GM06990 (cell line): ENCODE data around the gene ZNF771.
"Not testable (repeated sequence)": the region's sequence is repeated elsewhere in the genome, so short reads cannot be mapped to it uniquely, and the experiment has no call there.

ENCODE experiments used
- DNase-seq: peaks from one replicate; pipeline ENCODE4 v3.0.0-alpha.2; 2011; ENCODE audit not compliant: insufficient read length; ENCODE audit errors: extremely low read depth
- H3K27me3 ChIP-seq: replicated peaks from 2 replicates; pipeline ENCODE4 v1.6.0; 2011; ENCODE audit warnings: low read length; ENCODE audit not compliant: control insufficient read depth, insufficient read depth
- H3K36me3 ChIP-seq: 2 replicates; pipeline ENCODE4 v1.5.1; 2011; ENCODE audit warnings: low read length; ENCODE audit not compliant: control insufficient read depth, insufficient read depth
- H3K4me3 ChIP-seq: replicated peaks from 2 replicates; pipeline ENCODE4 v1.5.1; 2011; ENCODE audit warnings: low read depth, mild to moderate bottlenecking, control low read depth, low read length
- TF ChIP-seq, protein P1 (sequence below): IDR thresholded peaks from 2 replicates; pipeline ENCODE4 v1.5.1; 2011; ENCODE audit warnings: low read length, control low read depth, mild to moderate bottlenecking, inconsistent platforms; ENCODE audit not compliant: insufficient read depth, poor library complexity, severe bottlenecking

ZNF771 gene

GRCh38 chr16:30447512-30448226 lies 40.3 kb downstream of the ZNF771 start:
- Histone ChIP-seq H3K36me3 (peaks cover 1% of the 10 kb centered on the region; the same call in 1 of the 2 replicates), H3K4me3 (no peak overlapping the region), H3K27me3 (no peaks in the 10 kb centered on the region)
- no peak for DNase-seq
- TF ChIP-seq, protein P1, sequence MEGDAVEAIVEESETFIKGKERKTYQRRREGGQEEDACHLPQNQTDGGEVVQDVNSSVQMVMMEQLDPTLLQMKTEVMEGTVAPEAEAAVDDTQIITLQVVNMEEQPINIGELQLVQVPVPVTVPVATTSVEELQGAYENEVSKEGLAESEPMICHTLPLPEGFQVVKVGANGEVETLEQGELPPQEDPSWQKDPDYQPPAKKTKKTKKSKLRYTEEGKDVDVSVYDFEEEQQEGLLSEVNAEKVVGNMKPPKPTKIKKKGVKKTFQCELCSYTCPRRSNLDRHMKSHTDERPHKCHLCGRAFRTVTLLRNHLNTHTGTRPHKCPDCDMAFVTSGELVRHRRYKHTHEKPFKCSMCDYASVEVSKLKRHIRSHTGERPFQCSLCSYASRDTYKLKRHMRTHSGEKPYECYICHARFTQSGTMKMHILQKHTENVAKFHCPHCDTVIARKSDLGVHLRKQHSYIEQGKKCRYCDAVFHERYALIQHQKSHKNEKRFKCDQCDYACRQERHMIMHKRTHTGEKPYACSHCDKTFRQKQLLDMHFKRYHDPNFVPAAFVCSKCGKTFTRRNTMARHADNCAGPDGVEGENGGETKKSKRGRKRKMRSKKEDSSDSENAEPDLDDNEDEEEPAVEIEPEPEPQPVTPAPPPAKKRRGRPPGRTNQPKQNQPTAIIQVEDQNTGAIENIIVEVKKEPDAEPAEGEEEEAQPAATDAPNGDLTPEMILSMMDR: no peak

DNA sequence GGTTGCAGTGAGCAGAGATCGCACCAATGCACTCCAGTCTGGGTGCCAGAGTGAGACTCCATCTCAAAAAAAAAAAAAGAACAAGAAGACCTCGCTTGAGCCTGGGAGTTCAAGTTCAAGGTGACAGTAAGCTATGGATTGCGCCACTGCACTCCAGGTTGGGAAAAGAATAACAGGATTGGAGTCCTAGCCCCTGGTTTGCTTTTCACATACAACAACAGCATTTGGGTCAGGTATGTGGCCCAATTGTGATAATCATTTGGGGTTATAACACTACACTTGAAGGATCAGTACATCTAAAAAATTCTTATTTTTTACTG lies 41.7 kb downstream of the ZNF771 start:
- Histone ChIP-seq H3K36me3 (no peaks in the 10 kb centered on the region), H3K27me3 (no peaks in the 10 kb centered on the region), H3K4me3 (no peak overlapping the region)
- no peak for DNase-seq
- TF ChIP-seq, protein P1: no peak

- not testable (repeated sequence) for H3K36me3 ChIP-seq, H3K27me3 ChIP-seq, H3K4me3 ChIP-seq, DNase-seq
Observed at GRCh38 chr16:30452709-30453580, 45.5 kb downstream of the ZNF771 start.

DNA sequence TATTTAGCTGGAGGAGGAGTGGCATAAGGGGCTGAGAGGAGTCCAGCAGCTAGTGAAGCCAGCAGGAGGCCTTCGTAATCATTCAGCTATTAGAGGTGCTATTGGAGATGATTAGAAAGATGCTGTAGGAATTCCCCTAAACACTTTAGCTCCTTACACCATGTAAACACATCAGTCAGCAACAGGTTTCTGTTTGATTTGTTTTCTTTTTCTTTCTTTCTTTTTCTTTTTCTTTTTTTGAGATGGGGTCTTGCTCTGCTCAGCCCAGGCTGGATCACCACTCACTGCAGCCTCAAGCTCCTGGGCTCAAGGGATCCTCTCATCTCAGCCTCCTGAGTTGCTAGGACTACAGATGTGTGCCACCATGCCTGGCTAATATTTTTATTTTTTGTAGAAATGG lies 48.9 kb downstream of the ZNF771 start:
- TF ChIP-seq, protein P1: no peak
- Histone ChIP-seq H3K4me3 (no peak overlapping the region), H3K36me3 (no peaks in the 10 kb centered on the region), H3K27me3 (no peaks in the 10 kb centered on the region)
- DNase-seq: no peak

DNA sequence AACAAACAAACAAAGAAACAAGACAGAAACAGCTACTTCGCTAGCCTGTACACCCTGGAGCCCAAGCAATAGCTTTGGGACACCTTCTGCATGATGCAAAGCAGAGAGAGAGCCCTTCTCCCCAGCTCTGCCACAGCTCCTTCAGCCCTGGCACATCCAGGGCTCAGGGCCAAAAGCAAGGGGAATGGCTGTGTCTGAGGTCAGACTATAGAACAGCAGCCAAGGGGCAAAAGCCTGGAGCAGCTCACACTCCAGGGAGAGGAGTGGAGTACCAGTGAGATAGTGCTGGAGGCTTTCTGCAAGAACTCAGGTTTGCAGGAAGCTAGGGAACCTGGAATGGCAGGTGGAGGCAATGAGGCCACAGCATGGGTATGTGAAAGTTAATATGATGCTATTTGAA lies 49.9 kb downstream of the ZNF771 start:
- no peaks in the 10 kb centered on the region for H3K36me3 ChIP-seq
- no peaks in the 10 kb centered on the region for H3K27me3 ChIP-seq
- H3K4me3 ChIP-seq: no peak overlapping the region
- DNase-seq: no peak
- TF ChIP-seq, protein P1: no peak

DNA sequence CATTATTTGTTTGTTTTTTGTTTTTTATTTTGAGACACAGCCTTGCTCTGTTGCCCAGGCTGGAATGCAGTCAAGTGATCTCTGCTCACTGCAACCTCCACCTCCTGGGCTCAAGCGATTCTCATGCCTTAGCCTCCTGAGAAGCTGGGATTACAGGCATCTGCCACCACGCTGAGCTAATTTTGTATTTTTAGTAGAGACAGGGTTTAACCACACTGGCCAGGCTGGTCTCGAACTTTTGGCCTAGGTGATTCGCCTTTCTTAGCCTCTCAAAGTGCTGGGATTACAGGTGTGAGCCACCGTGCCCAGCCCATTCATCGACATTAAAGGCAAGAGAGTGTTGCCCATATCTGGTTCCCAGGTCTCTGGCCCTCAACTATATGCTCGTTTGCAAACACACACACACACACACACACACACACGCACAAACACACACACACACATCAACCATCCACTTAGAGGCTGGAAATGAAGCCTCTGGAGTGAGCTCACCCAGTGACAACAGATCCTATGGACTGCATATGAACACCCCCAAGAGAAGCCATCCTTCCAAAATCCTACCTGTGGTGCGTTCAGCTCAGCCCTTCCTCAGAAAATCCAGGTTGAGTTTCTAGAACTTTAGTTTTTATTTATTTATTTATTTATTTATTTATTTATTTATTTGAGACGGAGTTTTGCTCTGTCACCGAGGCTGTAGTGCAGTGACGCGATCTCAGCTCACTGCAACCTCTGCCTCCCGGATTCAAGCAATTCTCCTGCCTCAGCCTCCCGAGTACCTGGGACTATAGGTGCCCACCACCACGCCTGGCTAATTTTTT lies 50.5 kb downstream of the ZNF771 start:
- Histone ChIP-seq H3K36me3 (no peaks in the 10 kb centered on the region), H3K27me3 (no peaks in the 10 kb centered on the region), H3K4me3 (no peak overlapping the region)
- TF ChIP-seq, protein P1: no peak
- DNase-seq: no peak
